Measurements from ENCODE around the gene HAGHL. TPM values are rescaled to one million over a fixed set of nuclear protein-coding genes. Genes with fewer than 3 reads are reported as not detected.

Gene HAGHL
- polyA plus RNA-seq, 2 donors: 1.6 to 3.4 TPM

- Histone ChIP-seq H3K4me1 (ENCODE audit: control insufficient read depth in 2 of 2, insufficient read depth in 2 of 2, low read length in 1 of 2) (peaks cover 10 to 32% of the 10 kb centered on the region in 2 donors), H3K4me3 (ENCODE audit: low read depth in 1 of 2, low read length in 2 of 2) (no peak overlapping the region), H3K27me3 (ENCODE audit: control insufficient read depth in 1 of 2, insufficient read depth in 2 of 2, low read length in 2 of 2) (peaks cover 0 to 8% of the 10 kb centered on the region in 2 donors), H3K36me3 (ENCODE audit: control insufficient read depth in 2 of 2, insufficient read depth in 2 of 2, low read length in 1 of 2) (peaks cover 0 to 6% of the 10 kb centered on the region in 2 donors), H3K27ac (ENCODE audit: low read depth in 2 of 2, low read length in 1 of 2) (no peak overlapping the region), H3K9me3 (ENCODE audit: control insufficient read depth in 2 of 2, insufficient read depth in 1 of 2, low read depth in 1 of 2, low read length in 1 of 2) (no peaks in the 10 kb centered on the region)
- WGBS, 2 donors: 19 to 23% methylated on average over 9 of the region's 9 CpGs
These were observed 793 bp upstream of the HAGHL start for GRCh38 chr16:726188-726437.

- 1% methylated on average over 56 to 61 of the region's 61 CpGs for WGBS, 2 donors
- peaks cover 5 to 22% of the 10 kb centered on the region in 2 donors for H3K4me1 ChIP-seq (ENCODE audit: control insufficient read depth in 2 of 2, insufficient read depth in 2 of 2, low read length in 1 of 2)
- H3K36me3 ChIP-seq (ENCODE audit: control insufficient read depth in 2 of 2, insufficient read depth in 2 of 2, low read length in 1 of 2): peaks cover 0 to 14% of the 10 kb centered on the region in 2 donors
- H3K27me3 ChIP-seq (ENCODE audit: control insufficient read depth in 1 of 2, insufficient read depth in 2 of 2, low read length in 2 of 2): peaks cover 0 to 8% of the 10 kb centered on the region in 2 donors
- H3K9me3 ChIP-seq (ENCODE audit: control insufficient read depth in 2 of 2, insufficient read depth in 1 of 2, low read depth in 1 of 2, low read length in 1 of 2): no peaks in the 10 kb centered on the region
- H3K27ac ChIP-seq (ENCODE audit: low read depth in 2 of 2, low read length in 1 of 2): peak overlapping the region in 1 of 2 donors; percentile 49
- peak overlapping the region; percentile 34 to 43 for H3K4me3 ChIP-seq (ENCODE audit: low read depth in 1 of 2, low read length in 2 of 2)
These were observed 528 bp downstream of the HAGHL start for GRCh38 chr16:727291-727977.

DNA sequence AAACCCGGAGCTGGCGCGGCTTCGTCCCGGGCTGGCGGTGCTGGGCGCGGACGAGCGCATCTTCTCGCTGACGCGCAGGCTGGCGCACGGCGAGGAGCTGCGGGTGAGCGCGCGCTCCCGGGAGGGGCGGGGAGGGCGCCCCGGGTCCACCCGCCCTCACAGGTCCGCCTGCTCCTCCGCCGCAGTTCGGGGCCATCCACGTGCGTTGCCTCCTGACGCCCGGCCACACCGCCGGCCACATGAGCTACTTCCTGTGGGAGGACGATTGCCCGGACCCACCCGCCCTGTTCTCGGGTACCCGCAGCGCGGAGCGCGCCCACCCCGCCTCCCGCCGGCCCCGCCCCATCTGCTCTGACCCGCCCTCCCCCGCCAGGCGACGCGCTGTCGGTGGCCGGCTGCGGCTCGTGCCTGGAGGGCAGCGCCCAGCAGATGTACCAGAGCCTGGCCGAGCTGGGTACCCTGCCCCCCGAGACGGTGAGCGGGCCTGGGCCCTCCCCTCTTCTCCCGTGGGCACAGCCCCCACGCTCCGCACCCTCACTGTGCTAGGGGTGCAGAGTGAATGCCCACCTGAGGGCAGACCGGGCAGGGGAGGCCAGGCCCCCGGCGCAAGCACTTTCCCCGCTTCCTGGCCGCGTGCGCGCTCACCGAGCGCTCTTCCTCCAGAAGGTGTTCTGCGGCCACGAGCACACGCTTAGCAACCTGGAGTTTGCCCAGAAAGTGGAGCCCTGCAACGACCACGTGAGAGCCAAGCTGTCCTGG lies 1.4 kb downstream of the HAGHL start:
- Histone ChIP-seq H3K36me3 (ENCODE audit: control insufficient read depth in 2 of 2, insufficient read depth in 2 of 2, low read length in 1 of 2) (peaks cover 0 to 18% of the 10 kb centered on the region in 2 donors), H3K9me3 (ENCODE audit: control insufficient read depth in 2 of 2, insufficient read depth in 1 of 2, low read depth in 1 of 2, low read length in 1 of 2) (no peaks in the 10 kb centered on the region), H3K4me1 (ENCODE audit: control insufficient read depth in 2 of 2, insufficient read depth in 2 of 2, low read length in 1 of 2) (peaks cover 5 to 22% of the 10 kb centered on the region in 2 donors), H3K27me3 (ENCODE audit: control insufficient read depth in 1 of 2, insufficient read depth in 2 of 2, low read length in 2 of 2) (peaks cover 0 to 8% of the 10 kb centered on the region in 2 donors), H3K4me3 (ENCODE audit: low read depth in 1 of 2, low read length in 2 of 2) (peak overlapping the region; percentile 26 to 34), H3K27ac (ENCODE audit: low read depth in 2 of 2, low read length in 1 of 2) (no peak overlapping the region)
- WGBS, 2 donors: 1% methylated on average over 27 to 80 of the region's 80 CpGs

DNA sequence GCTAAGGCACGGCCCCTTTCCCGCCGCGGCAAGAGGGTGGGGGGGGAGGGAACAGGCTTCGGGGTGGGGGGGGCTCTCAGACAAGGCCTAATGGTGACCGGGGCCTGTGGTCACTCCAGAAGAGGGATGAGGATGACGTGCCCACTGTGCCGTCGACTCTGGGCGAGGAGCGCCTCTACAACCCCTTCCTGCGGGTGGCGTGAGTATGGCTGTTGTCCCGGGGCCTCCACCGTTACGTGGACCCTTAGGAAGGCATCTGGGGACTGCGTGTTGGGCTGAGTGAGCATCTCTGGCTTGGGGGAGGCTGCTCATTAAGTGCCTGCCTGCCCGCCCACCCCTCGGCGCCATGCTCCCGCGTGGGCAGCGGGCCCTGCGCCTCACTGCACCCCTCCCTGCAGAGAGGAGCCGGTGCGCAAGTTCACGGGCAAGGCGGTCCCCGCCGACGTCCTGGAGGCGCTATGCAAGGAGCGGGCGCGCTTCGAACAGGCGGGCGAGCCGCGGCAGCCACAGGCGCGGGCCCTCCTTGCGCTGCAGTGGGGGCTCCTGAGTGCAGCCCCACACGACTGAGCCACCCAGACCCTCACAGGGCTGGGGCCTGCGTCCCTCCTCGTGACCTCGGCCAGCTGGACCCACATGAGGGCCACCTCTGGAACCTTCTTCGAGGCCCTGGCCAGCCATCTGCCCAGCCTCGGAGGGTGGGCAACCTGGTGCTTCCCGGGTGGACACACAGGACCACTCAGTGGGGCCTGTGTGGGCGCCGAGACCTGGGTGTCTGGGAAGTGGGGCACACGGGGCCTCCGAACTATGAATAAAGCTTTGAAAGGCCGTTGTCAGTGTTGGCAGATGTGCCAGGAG lies 2.2 kb downstream of the HAGHL start:
- Histone ChIP-seq H3K27ac (ENCODE audit: low read depth in 2 of 2, low read length in 1 of 2) (no peak overlapping the region), H3K4me3 (ENCODE audit: low read depth in 1 of 2, low read length in 2 of 2) (no peak overlapping the region)
- WGBS, 2 donors: 60% methylated on average over 54 to 55 of the region's 55 CpGs

DNA sequence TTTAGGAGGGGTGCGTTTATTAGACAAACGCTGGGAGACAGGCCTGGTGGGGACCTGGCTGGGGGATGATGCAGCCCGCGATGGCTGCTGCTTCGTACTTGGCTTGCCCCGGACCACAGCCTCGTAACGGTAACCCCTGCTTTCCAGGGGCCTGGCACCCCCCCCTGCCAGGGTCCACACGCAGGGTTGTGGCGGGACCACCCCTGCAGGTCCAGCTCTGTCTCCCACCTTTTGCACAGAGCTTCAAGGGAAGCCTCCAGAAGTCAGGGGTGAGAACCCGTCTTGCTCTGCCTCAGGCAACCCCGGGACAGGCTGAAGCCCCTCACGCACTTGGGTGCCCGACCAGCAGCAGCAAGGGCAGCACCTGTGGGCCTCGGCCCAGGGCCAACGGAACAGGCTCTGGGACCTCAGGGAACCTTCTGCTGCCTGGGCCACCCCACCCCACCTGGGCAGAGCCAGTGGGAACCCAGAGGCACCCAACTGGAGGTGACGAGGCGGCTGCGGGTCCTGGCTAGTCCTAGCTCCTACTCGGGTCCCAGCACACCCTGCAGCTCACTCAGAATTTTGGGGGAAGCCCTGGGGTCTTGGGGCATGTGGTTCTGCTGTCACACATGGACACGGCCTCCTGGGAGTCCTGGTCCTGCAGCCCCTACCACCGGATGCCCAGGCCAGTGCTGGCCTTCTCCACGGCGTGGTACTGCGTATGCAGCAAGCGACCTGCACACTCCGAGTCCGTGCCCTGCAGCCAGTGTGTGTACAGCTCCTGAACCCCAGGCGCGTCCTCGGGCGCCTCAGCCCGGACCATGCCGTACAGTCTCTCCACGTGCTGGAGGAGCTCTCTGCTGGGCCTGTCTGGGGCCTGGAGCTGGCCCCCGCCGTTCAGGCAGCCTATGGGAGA lies 3.1 kb downstream of the HAGHL start:
- peaks cover 0 to 8% of the 10 kb centered on the region in 2 donors for H3K27me3 ChIP-seq (ENCODE audit: control insufficient read depth in 1 of 2, insufficient read depth in 2 of 2, low read length in 2 of 2)
- peaks cover 0 to 35% of the 10 kb centered on the region in 2 donors for H3K36me3 ChIP-seq (ENCODE audit: control insufficient read depth in 2 of 2, insufficient read depth in 2 of 2, low read length in 1 of 2)
- peaks cover 5 to 22% of the 10 kb centered on the region in 2 donors for H3K4me1 ChIP-seq (ENCODE audit: control insufficient read depth in 2 of 2, insufficient read depth in 2 of 2, low read length in 1 of 2)
- no peak overlapping the region for H3K4me3 ChIP-seq (ENCODE audit: low read depth in 1 of 2, low read length in 2 of 2)
- 81 to 83% methylated on average over 35 to 37 of the region's 37 CpGs for WGBS, 2 donors
- no peaks in the 10 kb centered on the region for H3K9me3 ChIP-seq (ENCODE audit: control insufficient read depth in 2 of 2, insufficient read depth in 1 of 2, low read depth in 1 of 2, low read length in 1 of 2)
- no peak overlapping the region for H3K27ac ChIP-seq (ENCODE audit: low read depth in 2 of 2, low read length in 1 of 2)

More for the DNA sequence above, 2.2 kb downstream of the HAGHL start:
- Histone ChIP-seq H3K27me3 (ENCODE audit: control insufficient read depth in 1 of 2, insufficient read depth in 2 of 2, low read length in 2 of 2) (peaks cover 0 to 8% of the 10 kb centered on the region in 2 donors), H3K4me1 (ENCODE audit: control insufficient read depth in 2 of 2, insufficient read depth in 2 of 2, low read length in 1 of 2) (peaks cover 5 to 22% of the 10 kb centered on the region in 2 donors), H3K36me3 (ENCODE audit: control insufficient read depth in 2 of 2, insufficient read depth in 2 of 2, low read length in 1 of 2) (peaks cover 0 to 26% of the 10 kb centered on the region in 2 donors), H3K9me3 (ENCODE audit: control insufficient read depth in 2 of 2, insufficient read depth in 1 of 2, low read depth in 1 of 2, low read length in 1 of 2) (no peaks in the 10 kb centered on the region)

DNA sequence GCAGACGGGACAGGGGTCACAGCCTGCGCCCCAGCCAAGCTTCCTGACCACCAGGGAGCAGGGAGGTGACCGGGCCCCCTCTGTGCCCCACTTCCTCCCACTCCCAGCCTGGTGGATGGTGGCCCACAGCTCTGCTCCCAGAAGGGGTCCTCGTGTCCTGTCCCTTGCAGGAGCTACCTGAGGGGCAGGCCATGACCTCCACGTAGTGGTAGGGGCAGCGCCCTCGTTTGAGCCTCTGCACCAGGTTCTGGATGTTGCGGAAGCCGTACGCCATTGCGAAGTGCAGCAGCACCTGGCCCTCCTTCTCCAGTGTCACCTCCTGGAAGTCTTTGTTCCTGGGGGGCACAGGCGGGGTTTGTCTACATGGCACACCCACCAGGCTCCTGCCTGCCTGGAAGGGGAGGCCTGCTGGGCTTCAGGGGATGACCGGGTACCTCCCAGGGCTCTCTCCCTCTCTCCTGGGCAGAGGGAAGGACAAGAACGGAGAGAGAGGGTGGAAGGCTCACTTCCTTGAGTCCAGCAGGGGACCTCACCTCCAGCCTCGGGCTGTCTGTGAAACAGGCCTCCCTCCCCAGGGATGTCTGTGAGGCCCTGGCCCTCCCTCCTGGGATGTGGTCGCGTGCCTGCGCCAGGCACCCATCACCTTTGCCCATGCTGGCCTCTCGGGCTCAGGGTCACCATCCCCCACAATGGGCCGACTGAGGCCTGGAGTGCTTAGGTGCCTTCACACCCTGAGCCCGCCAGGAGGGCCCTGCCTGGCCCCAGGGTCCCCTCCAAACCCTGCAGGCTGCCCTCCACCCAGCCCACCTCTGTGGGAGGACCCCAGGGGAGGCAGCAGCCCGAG lies 4.0 kb downstream of the HAGHL start:
- H3K4me1 ChIP-seq (ENCODE audit: control insufficient read depth in 2 of 2, insufficient read depth in 2 of 2, low read length in 1 of 2): peaks cover 5 to 22% of the 10 kb centered on the region in 2 donors
- 85 to 92% methylated on average over 22 of the region's 22 CpGs for WGBS, 2 donors
- H3K27me3 ChIP-seq (ENCODE audit: control insufficient read depth in 1 of 2, insufficient read depth in 2 of 2, low read length in 2 of 2): peaks cover 0 to 8% of the 10 kb centered on the region in 2 donors
- H3K27ac ChIP-seq (ENCODE audit: low read depth in 2 of 2, low read length in 1 of 2): no peak overlapping the region
- H3K4me3 ChIP-seq (ENCODE audit: low read depth in 1 of 2, low read length in 2 of 2): no peak overlapping the region
- H3K9me3 ChIP-seq (ENCODE audit: control insufficient read depth in 2 of 2, insufficient read depth in 1 of 2, low read depth in 1 of 2, low read length in 1 of 2): no peaks in the 10 kb centered on the region
- peaks cover 0 to 43% of the 10 kb centered on the region in 2 donors for H3K36me3 ChIP-seq (ENCODE audit: control insufficient read depth in 2 of 2, insufficient read depth in 2 of 2, low read length in 1 of 2)

DNA sequence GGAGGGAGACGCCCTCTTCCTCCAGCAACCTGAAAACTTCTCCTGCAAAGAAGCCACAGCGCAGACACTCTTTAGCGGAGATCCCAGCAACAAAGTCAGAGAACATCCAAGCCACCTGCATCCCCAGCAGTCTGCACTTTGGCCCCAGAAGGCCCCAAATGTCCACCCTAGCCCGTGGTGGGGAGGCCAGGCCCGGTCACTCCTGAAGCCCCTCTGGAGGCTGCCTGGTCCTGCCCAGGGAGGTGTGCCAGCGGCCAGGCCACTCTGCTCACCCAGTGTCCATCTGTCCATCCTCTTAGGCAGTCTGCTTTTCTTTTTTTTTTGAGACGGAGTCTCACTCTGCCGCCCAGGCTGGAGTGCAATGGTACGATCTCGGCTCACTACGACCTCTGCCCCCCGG lies 5.4 kb downstream of the HAGHL start:
- no peak overlapping the region for H3K27ac ChIP-seq (ENCODE audit: low read depth in 2 of 2, low read length in 1 of 2)
- no peaks in the 10 kb centered on the region for H3K9me3 ChIP-seq (ENCODE audit: control insufficient read depth in 2 of 2, insufficient read depth in 1 of 2, low read depth in 1 of 2, low read length in 1 of 2)
- peaks cover 0 to 57% of the 10 kb centered on the region in 2 donors for H3K36me3 ChIP-seq (ENCODE audit: control insufficient read depth in 2 of 2, insufficient read depth in 2 of 2, low read length in 1 of 2)
- 93 to 94% methylated on average over 12 of the region's 12 CpGs for WGBS, 2 donors
- peaks cover 0 to 8% of the 10 kb centered on the region in 2 donors for H3K27me3 ChIP-seq (ENCODE audit: control insufficient read depth in 1 of 2, insufficient read depth in 2 of 2, low read length in 2 of 2)
- H3K4me1 ChIP-seq (ENCODE audit: control insufficient read depth in 2 of 2, insufficient read depth in 2 of 2, low read length in 1 of 2): peaks cover 5 to 16% of the 10 kb centered on the region in 2 donors
- H3K4me3 ChIP-seq (ENCODE audit: low read depth in 1 of 2, low read length in 2 of 2): no peak overlapping the region

DNA sequence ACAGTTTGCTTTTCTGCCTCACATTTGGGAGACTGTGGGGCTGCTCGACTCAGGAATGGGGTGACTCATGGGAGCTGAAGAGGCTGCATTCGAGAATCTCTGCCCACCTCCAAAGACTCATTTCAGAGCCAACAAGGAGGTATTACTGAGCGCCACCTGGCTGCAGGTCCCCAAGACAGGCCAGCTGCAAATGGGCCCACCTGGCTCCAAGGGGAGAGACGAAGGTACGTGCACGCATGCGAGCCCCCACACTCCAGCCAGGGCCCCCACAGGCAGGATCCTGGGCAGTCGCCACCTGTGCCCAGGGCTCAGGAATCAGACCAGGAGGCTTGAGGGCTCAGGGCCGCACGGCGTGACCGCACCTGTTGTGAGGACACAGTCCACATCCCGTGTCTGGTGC lies 6.0 kb downstream of the HAGHL start:
- Histone ChIP-seq H3K4me1 (ENCODE audit: control insufficient read depth in 2 of 2, insufficient read depth in 2 of 2, low read length in 1 of 2) (peaks cover 4 to 11% of the 10 kb centered on the region in 2 donors), H3K4me3 (ENCODE audit: low read depth in 1 of 2, low read length in 2 of 2) (no peak overlapping the region), H3K27me3 (ENCODE audit: control insufficient read depth in 1 of 2, insufficient read depth in 2 of 2, low read length in 2 of 2) (peaks cover 0 to 3% of the 10 kb centered on the region in 2 donors), H3K9me3 (ENCODE audit: control insufficient read depth in 2 of 2, insufficient read depth in 1 of 2, low read depth in 1 of 2, low read length in 1 of 2) (no peaks in the 10 kb centered on the region), H3K36me3 (ENCODE audit: control insufficient read depth in 2 of 2, insufficient read depth in 2 of 2, low read length in 1 of 2) (peaks cover 0 to 63% of the 10 kb centered on the region in 2 donors), H3K27ac (ENCODE audit: low read depth in 2 of 2, low read length in 1 of 2) (no peak overlapping the region)
- 83 to 87% methylated on average over 13 of the region's 13 CpGs for WGBS, 2 donors
